ENCODE data around the gene MICU1.
A peak's percentile ranks its signal among the peaks of the same experiment; 100 is the strongest.
"Not testable (repeated sequence)": the region's sequence is repeated elsewhere in the genome, so short reads cannot be mapped to it uniquely, and the experiment has no call there.

MICU1 gene

GRCh38 chr10:72386916-72387586, 238.8 kb downstream of the MICU1 start:
- DNase-seq (ENCODE audit: low spot score): no peak

- no peak for DNase-seq (ENCODE audit: low spot score)
These were observed 240.2 kb downstream of the MICU1 start for GRCh38 chr10:72385724-72386123.

- not testable (repeated sequence) for DNase-seq (ENCODE audit: low spot score)
These were observed 240.9 kb downstream of the MICU1 start for GRCh38 chr10:72384982-72385381.

- no peak for DNase-seq (ENCODE audit: low spot score)
These were observed 246.1 kb downstream of the MICU1 start for GRCh38 chr10:72379776-72380175.

- DNase-seq (ENCODE audit: low spot score): no peak
These were observed 246.8 kb downstream of the MICU1 start for GRCh38 chr10:72379062-72379461.

- no peak for DNase-seq (ENCODE audit: low spot score)
These were observed 250.3 kb downstream of the MICU1 start for GRCh38 chr10:72375585-72375984.

GRCh38 chr10:72375173-72375572, 250.7 kb downstream of the MICU1 start:
- no peak for DNase-seq (ENCODE audit: low spot score)

- no peak for DNase-seq (ENCODE audit: low spot score)
These were observed 255.6 kb downstream of the MICU1 start for GRCh38 chr10:72370201-72370722.

- DNase-seq (ENCODE audit: low spot score): no peak
These were observed 258.4 kb downstream of the MICU1 start for GRCh38 chr10:72367301-72367960.

GRCh38 chr10:72365106-72365895, 260.6 kb downstream of the MICU1 start:
- DNase-seq (ENCODE audit: low spot score): no peak

GRCh38 chr10:72364239-72364777, 261.6 kb downstream of the MICU1 start:
- DNase-seq (ENCODE audit: low spot score): peak; percentile 92

- no peak for DNase-seq (ENCODE audit: low spot score)
These were observed 268.9 kb downstream of the MICU1 start for GRCh38 chr10:72356987-72357386.

GRCh38 chr10:72356115-72356514, 269.8 kb downstream of the MICU1 start:
- no peak for DNase-seq (ENCODE audit: low spot score)

- DNase-seq (ENCODE audit: low spot score): no peak
These were observed 270.7 kb downstream of the MICU1 start for GRCh38 chr10:72355214-72355555.

- peak; percentile 95 for DNase-seq (ENCODE audit: low spot score)
These were observed 271.3 kb downstream of the MICU1 start, which contains the start of gene DNAJB12 for GRCh38 chr10:72354356-72355213. DNAJB12 (minus strand) TSS chr10:72354919; CDS start chr10:72354897, 22 bp downstream.

- DNase-seq (ENCODE audit: low spot score): no peak
These were observed 271.9 kb downstream of the MICU1 start for GRCh38 chr10:72353965-72354355.

- DNase-seq (ENCODE audit: low spot score): no peak
These were observed 272.6 kb downstream of the MICU1 start for GRCh38 chr10:72353028-72353964.

GRCh38 chr10:72351479-72351878, 274.4 kb downstream of the MICU1 start:
- DNase-seq (ENCODE audit: low spot score): no peak

GRCh38 chr10:72349438-72349837, 276.4 kb downstream of the MICU1 start:
- DNase-seq (ENCODE audit: low spot score): no peak

GRCh38 chr10:72348282-72348681, 277.6 kb downstream of the MICU1 start:
- no peak for DNase-seq (ENCODE audit: low spot score)
